HG03520 (cell line): ENCODE results near the gene SLC39A11.
"Not testable (repeated sequence)": the region's sequence is repeated elsewhere in the genome, so short reads cannot be mapped to it uniquely, and the experiment has no call there.

Source experiments
- ATAC-seq: cut with Tn5 transposase; IDR thresholded peaks from one replicate; pipeline ENCODE4 v1.9.1; 2021; ENCODE audit warnings: mild to moderate bottlenecking, moderate library complexity; ENCODE audit not compliant: unreplicated experiment

The SLC39A11 gene

DNA sequence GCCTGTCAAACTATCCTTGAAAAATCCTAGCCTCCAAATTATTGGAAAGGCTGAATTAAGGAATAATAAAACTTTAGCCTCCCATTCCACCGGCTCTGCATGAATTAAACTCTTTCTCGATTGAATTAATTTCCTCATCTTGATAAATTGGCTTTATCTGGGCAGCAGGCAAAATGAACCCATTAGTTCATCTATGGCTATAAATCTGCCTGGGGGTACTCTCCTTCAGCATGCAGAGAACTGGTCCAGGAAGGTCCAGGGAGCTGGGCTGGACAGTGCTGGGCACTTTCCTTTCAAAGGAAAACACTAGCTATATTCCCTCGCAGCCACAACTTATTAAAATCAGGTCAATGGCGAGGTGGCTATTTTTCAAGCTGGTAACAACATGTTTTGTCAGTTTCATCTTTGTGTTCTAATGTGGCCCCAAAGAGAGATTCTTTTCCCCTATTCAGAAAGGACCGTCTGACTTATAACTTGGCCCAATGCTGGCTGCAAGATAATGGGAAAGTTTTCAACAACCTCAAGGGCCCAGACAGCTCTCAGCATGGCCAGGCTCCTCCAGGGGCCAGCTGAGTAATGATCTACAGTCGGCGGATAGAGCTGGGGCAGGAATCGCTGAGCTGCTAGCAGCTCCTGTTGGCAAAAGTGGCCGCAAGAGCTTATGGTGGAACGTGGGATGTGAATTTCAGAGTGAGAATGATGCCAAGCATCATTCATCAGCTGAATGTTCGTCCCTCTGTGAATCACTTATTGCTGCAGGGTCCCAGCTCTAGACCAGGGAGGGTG, 326.9 kb downstream of the SLC39A11 start:
- no peak for ATAC-seq

DNA sequence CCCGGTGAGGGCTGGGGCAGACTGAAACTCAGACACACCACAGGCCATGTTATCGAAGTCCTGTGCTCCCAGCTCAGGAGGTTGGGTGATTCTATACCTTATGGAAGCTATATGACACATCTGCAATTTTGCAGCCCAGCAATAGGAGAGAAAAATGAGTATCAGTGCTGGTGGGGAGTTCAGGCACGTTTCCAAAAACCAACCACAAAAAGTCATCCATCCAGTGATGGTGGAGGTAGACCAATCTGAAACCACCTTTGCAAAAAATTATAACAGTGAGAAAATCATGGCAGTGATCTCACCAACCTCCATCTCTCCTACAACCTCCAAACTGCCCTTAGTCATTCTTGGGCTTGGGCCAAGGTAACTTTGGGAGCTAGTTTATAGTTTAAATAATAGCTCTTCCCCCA, 327.9 kb downstream of the SLC39A11 start:
- ATAC-seq: no peak

DNA sequence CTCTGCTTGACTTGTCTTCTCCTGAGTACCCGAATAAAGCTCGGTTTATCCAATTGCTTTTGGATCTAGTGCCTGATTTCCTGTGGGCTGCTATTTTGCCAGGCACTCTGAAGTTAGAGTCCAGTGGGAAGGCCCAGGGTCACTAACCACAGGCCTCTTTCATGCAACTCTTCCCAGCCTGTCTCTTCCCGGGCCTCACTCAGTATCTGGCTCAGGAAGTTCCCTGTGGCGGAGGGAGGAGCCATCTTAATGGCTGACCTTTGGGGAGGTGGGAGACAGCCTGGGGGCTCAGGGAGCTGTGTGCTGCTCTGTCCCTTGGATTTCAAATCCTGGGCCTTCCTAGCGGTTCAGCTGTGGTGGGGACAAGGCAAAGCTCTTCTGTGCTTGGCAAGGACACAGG, 328.5 kb downstream of the SLC39A11 start:
- no peak for ATAC-seq

DNA sequence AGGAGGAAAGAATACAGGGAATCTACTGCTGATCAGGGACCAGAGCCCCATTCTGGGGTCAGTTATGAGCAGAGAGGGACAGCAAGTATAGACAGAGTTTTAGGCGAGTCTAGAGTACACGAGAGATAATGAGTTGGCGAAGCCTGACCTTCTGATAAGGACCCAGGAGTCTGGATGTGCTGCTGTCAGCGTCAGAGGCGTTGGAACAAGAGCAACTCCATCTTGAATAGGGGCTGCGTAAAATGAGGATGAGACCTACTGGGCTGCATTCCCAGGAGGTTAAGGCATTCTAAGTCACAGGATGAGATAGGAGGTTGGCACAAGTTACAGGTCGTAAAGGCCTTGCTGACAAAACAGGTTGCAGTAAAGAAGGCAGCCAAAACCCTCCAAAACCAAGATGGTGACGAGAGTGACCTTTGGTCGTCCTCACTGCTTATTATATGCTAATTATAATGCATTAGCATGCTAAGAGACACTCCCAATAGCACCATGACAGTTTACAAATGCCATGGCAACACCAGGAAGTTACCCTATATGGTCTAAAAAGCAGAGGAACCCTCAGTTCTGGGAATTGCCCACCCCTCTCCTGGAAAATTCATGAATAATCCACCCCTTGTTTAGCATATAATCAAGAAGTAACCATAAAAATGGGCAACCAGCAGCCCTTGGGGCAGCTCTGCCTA, 330.5 kb downstream of the SLC39A11 start:
- not testable (repeated sequence) for ATAC-seq

DNA sequence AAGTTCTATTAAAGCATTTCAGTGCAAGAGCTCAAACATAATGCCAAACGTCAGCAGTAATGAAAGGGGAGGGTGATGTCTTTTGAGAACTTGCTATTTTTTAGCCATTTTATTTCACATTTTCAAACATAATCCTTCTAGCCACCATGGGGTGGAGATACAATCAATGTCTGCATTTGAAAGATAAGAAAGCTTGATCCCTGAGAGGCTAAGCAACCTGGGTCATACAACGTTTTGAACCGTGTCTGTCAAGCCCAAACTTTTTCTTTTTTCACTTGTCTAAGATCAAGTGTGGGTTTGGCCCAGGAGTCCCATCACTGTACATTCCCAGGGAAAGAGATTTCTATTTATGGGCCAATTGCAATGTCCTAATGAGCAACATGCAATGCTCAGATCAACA, 331.1 kb downstream of the SLC39A11 start:
- ATAC-seq: no peak

DNA sequence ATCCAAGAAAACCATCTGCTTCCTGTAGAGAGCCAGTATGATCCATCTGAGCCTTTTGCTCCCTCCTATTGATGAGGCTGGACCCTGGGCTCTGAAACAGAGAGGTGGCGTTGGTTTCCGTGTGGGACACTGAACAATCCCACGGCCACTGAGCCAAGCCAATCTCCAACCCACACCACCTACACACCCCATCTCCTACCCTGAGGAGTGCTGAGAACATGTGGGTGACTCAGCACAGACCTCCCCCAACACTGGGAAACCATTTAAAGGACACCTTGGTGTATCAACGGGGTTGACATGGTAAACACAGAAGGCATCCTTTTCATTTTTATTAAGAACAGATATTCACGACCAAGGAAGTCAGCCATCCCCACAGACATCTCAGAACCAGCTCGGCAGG, 332.1 kb downstream of the SLC39A11 start:
- no peak for ATAC-seq

DNA sequence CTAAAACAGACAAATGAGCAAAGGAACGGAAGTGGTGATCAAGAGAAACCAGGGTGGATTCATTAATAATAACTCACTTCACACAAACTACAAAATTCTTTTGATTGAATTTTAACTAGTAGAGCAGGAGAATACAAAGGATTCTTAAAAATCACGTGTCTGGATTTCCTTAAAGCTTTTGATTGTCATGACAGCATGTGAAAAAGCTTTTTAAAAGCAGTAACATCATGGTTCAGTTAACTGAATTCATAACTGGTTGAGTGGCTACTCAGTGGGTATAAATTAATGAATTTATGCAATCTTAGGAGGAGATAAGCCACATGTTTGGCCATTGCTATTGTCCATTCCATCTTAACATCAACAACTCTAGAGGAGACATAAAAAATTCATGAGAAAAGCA, 333.2 kb downstream of the SLC39A11 start:
- no peak for ATAC-seq

DNA sequence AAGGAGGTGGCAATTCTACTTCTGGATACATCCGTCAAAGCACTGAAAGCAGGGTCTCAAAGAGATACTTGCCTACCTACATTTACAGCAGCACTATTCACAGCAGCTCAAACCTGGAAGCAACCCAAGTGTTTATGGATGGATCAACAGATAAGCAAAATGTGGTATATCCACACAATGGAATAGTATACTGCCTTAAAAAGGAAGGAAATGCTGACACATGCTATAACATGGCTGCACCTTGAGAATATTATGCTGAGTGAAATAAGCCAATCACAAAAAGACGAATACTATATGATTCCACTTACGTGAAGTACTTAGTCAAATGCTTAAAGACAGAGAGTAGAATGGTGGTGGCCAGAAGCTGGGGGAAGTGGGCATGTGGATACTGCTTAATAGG, 336.2 kb downstream of the SLC39A11 start:
- ATAC-seq: no peak

DNA sequence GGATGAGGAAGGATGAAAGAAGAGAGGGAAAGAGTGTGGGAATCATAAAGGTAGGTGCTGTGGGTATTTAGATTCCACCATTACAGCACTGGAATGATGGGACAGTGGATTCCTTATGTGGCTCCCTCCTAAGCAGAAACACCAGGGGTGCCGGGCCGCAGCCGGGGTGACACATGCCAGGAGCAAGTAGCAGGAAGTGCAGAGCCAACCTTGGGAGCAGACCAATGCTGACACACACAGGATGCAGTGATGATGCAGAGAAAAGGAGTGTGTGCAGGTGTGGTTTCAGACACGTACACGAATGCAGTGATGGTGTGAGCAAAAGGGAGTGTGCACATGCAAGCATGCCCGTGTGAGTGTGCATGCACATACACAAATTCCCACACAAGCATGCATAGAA, 338.0 kb downstream of the SLC39A11 start:
- no peak for ATAC-seq

DNA sequence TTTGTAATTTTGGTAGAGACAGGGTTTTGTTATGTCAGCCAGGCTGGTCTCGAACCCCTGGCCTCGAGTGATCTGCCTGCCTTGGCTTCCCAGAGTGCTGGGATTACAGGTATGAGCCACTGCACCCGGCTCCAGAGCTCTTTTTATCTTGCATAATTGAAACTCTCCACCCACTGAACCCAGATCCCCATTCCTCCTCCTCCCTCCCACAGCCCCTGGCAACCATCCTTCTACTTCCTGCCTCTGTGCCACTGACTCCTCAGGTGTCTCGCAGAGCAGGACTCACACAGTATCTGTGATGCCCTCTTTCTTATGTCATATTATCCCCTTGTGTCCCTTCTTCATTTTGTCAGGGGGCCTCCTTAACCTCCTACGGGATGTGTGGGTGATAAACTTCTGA, 340.7 kb downstream of the SLC39A11 start:
- ATAC-seq: no peak

DNA sequence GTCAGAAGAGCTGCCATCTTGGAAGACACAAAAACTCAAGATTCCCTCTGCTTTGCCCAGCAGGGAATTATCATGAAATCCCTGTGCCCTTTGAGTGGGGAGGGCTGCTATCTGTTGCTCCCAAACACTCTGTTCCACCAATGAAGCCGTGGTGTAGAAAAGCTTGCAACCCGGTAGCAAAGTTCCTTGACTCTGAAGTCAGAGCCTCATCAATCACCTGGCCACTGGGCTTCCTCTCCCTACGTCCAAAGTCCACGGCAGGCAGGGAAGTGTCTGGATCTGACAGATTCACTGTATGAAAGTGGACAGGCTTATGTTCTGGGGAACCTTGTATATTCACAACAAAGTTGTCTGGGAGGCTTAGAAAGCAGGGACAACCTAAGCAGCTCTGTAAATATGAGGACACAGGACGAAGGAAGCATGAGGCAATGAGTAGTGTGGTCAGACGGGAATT, 343.3 kb downstream of the SLC39A11 start:
- no peak for ATAC-seq

DNA sequence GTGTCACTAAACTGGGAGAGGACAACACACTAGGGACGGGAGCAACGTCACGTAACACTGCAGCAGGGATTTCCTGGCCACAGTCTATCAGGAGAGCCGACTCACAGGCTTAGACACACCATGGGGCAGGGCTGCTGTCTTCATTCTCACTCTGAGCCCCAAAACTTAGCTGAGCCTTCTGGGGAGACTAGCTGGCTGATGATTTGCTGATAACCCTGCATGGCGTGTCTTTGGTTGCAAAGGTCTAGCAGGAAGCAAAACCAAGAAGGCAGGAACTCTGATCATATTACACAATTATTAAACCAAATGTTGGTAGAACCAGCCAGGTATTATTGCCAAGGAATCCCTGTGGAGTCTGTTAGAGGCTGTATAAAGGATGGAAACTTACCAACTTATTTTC, 345.0 kb downstream of the SLC39A11 start:
- no peak for ATAC-seq

DNA sequence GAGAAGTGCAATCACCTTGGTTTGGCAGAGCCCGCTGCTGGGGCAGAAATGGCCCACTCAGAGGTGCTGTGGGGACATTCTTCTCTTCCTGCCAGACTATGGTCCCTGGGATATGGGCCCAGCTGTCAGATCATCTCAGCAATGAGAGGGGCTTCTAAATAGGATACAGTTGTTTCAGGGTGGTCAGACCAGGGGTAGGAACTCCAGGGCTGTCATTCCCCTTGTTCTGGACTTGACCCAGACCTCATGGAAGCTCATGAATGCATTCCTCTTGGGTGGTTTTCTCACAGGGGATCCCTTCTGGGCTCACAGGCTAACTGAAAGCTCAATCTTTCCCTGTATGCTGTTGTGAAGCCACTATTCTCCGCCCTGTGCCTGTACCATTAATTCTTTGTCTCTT, 347.2 kb downstream of the SLC39A11 start:
- no peak for ATAC-seq

DNA sequence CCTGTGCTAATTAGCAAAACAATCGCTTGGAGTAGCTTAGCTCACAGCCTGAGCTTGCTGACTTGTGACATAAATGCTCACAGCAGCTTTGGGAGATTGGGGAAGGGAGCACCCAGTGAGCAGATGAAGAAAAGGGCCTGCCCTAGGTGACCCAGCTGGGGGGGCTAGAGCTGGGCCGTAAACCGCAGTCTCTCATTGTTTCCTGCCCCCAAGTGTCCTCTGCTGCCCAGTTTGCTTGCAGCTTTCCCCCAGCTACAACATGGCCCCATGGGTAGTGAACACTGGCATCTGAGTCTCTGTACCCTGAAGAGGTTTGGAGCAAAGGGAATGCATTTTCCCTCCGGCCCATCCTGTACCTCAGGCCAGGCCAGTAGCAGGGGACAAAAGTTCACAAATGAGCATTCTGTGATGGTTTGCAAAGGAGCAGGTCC, 349.4 kb downstream of the SLC39A11 start:
- ATAC-seq: no peak

DNA sequence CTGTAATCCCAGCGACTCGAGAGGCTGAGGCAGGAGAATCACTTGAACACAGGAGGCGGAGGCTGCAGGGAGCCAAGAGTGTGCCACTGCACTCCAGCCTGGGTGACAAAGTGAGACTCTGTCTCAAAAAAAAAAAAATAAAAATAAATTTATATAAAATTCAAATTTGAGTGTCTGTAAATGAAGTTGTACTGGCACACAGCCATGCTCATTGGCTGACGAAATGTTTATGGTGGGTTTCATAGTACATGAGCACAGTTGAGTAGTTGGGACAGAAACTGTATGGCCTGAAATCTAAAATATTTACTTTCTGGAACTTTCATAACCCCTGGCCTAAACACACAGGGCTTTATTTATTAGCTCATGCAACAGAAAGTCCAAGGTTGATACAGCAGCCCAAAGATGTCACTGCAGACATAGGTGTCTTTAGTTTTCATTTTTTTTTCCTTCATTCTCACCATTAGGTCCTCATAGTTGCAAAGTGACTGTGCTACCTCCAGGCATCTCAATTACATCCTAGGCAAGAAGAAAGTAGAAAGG, 355.3 kb downstream of the SLC39A11 start:
- ATAC-seq: no peak

DNA sequence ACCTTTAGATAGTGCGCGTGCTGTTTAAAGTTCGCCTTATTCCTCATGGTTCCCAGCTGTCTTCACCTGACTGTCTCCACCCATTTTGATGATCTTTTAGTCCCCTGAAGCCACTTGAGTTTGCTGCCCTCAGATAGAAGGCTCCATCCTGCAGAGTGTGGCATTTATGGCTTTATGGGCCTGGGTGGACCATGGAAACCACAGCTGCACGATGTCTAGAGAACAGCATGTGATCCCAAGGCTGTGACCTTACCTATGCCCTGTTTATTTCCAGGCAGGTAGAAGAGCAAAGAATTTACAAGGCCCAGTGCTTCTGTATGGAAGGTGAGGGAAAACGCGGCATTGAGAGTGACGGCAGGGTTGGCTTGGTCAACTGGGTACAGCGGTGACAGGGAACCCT, 356.9 kb downstream of the SLC39A11 start:
- ATAC-seq: no peak

DNA sequence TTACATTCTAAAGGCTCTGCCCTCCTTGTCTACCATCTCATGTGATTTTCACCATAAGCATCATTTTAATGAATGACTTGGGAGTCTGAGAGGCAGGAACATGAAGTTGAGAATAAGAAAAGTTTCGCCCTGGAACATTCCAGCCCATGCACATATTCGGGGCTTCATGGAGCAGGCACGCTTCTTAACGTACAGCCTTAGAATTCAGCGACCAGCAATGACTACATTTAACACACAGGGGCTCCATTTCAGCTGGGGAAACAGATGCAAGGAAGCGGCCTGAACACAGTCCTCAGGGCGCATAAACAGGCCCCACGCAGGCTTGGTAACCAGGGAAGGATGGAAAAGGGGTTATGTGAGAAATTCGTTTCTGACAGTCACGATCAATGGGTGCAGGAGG, 357.4 kb downstream of the SLC39A11 start:
- ATAC-seq: no peak

DNA sequence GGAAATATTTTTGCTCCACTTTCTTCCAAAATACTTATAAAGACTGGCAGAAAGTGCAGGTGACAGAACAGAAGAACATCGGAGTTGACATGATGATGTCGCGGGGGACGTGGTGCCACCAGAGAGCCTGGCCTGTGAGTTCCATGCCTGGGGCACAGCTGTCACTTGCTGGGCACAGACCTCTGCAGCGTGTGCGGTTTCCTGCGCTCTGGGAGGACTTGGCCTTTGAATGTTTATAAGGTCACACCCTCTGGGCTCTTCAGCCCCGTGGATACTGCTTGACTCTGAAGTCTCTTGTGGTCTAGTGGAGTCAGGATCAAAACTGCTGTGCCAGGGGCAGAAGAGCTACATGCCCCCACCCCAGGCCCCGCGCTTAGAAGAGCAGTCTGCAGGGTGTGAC, 357.9 kb downstream of the SLC39A11 start:
- ATAC-seq: no peak

DNA sequence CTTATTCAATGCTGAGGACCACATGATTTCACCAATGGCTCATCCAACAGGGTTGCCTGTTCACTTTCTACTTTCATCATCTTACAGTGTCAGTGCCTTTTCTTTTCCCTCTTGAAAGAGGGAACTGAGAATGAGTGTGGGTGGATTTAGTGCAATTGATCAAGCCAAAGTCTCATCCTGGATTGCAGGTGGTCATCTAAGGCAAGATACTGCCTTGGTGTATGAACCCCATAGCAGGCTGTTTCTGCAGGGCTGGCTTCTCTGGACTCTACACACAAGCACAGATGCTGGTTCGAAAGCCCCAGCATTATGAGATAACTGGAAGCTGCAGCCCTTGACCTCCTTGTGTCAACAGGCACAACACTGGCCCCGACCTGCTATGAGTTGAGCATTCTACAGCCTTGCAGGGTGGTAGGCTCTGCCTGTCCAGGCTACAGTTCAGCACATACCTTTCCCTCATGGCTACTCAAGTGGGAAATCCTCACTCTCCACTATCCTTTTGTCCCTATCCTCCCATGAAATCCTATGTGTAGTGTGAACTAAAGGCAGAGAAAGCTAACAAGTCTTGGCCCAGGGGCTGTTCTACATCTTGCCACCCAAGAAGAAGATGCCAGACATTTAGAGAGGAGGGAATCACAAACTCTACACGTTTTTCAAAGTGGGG, 358.7 kb downstream of the SLC39A11 start:
- ATAC-seq: no peak

DNA sequence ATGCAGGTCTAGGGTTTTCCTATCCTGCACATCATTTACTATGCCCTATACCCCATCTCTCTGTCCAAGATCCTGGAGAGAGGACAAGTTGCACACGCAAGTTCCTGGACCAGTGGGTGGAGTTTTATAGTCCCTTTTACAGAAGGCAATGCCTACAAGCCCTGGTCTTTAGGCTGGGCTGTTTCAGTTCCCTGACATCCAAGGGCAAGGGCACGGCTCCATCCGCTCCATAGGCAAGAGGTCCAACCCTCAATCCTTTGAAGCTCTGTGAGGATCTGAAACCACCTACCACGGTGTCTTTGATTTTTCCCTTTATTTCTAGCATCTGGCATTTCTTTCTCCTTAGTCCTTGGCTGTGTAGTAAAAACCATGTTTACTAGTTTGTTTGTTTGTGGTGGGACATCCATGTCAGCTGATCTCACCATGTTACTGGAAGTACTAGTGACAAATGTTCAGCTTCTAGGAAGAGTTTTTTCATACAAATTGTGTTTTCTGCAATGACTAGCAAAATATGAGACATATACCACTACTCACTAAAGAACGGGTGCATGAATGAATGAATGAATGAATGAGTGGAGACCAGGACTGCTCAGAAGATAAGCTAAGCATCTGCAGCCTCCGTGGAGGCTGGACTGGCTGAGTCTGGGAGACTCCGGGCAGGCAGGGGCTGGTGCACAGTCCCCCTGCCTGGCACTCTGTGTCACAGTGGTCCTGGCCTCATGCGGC, 359.4 kb downstream of the SLC39A11 start:
- ATAC-seq: no peak

DNA sequence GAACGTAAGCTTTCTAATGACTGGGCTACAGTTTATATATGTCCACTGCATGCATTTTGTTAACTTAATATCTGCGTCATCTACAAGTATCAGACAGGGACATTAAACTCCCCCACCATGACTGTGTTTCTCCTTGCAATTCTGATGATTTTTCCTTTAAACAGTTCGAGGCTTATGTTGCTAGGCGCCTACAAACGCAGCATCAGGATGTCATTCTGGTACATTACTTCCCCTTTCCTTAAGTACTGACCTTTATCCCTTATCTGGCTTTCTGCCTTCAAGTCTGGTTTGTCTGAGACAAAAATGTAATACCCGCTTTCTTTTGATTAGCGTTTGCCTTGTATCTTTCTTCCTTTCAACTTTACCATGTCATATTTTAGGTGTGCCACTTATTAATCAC, 362.4 kb downstream of the SLC39A11 start:
- ATAC-seq: no peak
